ENCODE measurements around the gene TNFRSF14.
A peak's percentile ranks its signal among the peaks of the same experiment; 100 is the strongest.

TNFRSF14 gene

GRCh38 chr1:2561898-2562895 lies 6.0 kb downstream of the TNFRSF14 start:
- TF ChIP-seq RAD21 (IDR thresholded peaks at IDR 0.05; ENCODE audit: low read depth) (peak; percentile 6; the same call in 1 of the 2 replicates), EGR1 (IDR thresholded peaks at IDR 0.05) (no peak)

- TF ChIP-seq EP300 (IDR thresholded peaks at IDR 0.05; ENCODE audit: borderline replicate concordance), result peak; percentile 40; the same call in 1 of the 2 replicates
- TF ChIP-seq TCF12 (IDR thresholded peaks at IDR 0.05; ENCODE audit: low read depth), result peak; percentile 47; the same call in 1 of the 2 replicates
- no peak for TF ChIP-seq USF1 (IDR thresholded peaks at IDR 0.05)
These were observed 7.0 kb downstream of the TNFRSF14 start for GRCh38 chr1:2563205-2563604.

GRCh38 chr1:2564006-2564814 lies 8.0 kb downstream of the TNFRSF14 start:
- TF ChIP-seq TAF1 (IDR thresholded peaks at IDR 0.05; ENCODE audit: low read depth), result no peak
- TF ChIP-seq EP300 (IDR thresholded peaks at IDR 0.05; ENCODE audit: borderline replicate concordance), result no peak

- TF ChIP-seq TEAD4 (IDR thresholded peaks at IDR 0.05), result no peak
- TF ChIP-seq MAX (IDR thresholded peaks at IDR 0.05), result no peak
- no peak for TF ChIP-seq REST (IDR thresholded peaks at IDR 0.05; ENCODE audit: low read depth)
- TF ChIP-seq TAF1 (IDR thresholded peaks at IDR 0.05; ENCODE audit: low read depth), result no peak
- no peak for TF ChIP-seq TCF12 (IDR thresholded peaks at IDR 0.05; ENCODE audit: low read depth)
- TF ChIP-seq USF1 (IDR thresholded peaks at IDR 0.05), result no peak
- TF ChIP-seq CEBPB (IDR thresholded peaks at IDR 0.05), result no peak
- no peak for TF ChIP-seq YY1 (IDR thresholded peaks at IDR 0.05; ENCODE audit: low read depth)
- TF ChIP-seq RAD21 (IDR thresholded peaks at IDR 0.05; ENCODE audit: low read depth), result no peak
- TF ChIP-seq CREB1 (IDR thresholded peaks at IDR 0.05; ENCODE audit: low read depth), result no peak
- TF ChIP-seq EGR1 (IDR thresholded peaks at IDR 0.05), result no peak
These were observed 8.7 kb downstream of the TNFRSF14 start for GRCh38 chr1:2564815-2565374.

GRCh38 chr1:2566101-2567045 lies 10.2 kb downstream of the TNFRSF14 start:
- TF ChIP-seq YY1 (IDR thresholded peaks at IDR 0.05; ENCODE audit: low read depth) (no peak), TEAD4 (IDR thresholded peaks at IDR 0.05) (no peak), ZBTB7A (IDR thresholded peaks at IDR 0.05; ENCODE audit: low read depth) (no peak), CREB1 (IDR thresholded peaks at IDR 0.05; ENCODE audit: low read depth) (no peak), RAD21 (IDR thresholded peaks at IDR 0.05; ENCODE audit: low read depth) (no peak), NFIC (IDR thresholded peaks at IDR 0.05) (no peak), TCF12 (IDR thresholded peaks at IDR 0.05; ENCODE audit: low read depth) (no peak), EP300 (IDR thresholded peaks at IDR 0.05; ENCODE audit: borderline replicate concordance) (no peak), REST (IDR thresholded peaks at IDR 0.05; ENCODE audit: low read depth) (no peak), EGR1 (IDR thresholded peaks at IDR 0.05) (no peak)
